Liver (tissue), 3 donors: ENCODE measurements around the gene DPY30.

ENCODE experiments used
- CTCF ChIP-seq: fragments of 150-350 bp; IDR thresholded peaks from 2 replicates; pipeline ENCODE4 v1.5.1; 2017; ENCODE audit warnings: improper control_type of control experiment, low read depth, low read length; ENCODE audit not compliant: missing input control
- EGR1 ChIP-seq, 2 donors: IDR thresholded peaks; 2 replicates each; pipeline ENCODE4 v1.6.1; 2016 to 2018; ENCODE audit warnings: antibody characterized with exemption in 2 of 2, low read depth in 2 of 2
- FOXA1 ChIP-seq: IDR thresholded peaks from 2 replicates; pipeline ENCODE4 v1.6.1; 2016; ENCODE audit warnings: antibody characterized with exemption
- GABPA ChIP-seq, 2 donors: IDR thresholded peaks in 1 of 2; conservative IDR thresholded peaks in 1 of 2; 2 replicates each; pipeline ENCODE4 v1.6.1; 2016; ENCODE audit warnings: antibody characterized with exemption in 2 of 2, mild to moderate bottlenecking in 1 of 2, moderate library complexity in 1 of 2
- MAX ChIP-seq: IDR thresholded peaks from 2 replicates; pipeline ENCODE4 v1.6.1; 2016; ENCODE audit warnings: antibody characterized with exemption
- SP1 ChIP-seq: IDR thresholded peaks from 2 replicates; pipeline ENCODE4 v1.6.1; 2018; ENCODE audit warnings: antibody characterized with exemption, mild to moderate bottlenecking
- TAF1 ChIP-seq: conservative IDR thresholded peaks from 2 replicates; pipeline ENCODE4 v1.6.1; 2016; ENCODE audit warnings: antibody characterized with exemption, mild to moderate bottlenecking
- YY1 ChIP-seq: IDR thresholded peaks from 2 replicates; pipeline ENCODE4 v1.6.1; 2016; ENCODE audit warnings: antibody characterized with exemption, mild to moderate bottlenecking
- TF ChIP-seq, protein P1 (sequence below): IDR thresholded peaks from 2 replicates; pipeline ENCODE4 v1.6.1; 2016; ENCODE audit warnings: antibody characterized with exemption
- TF ChIP-seq, protein P2 (sequence below): IDR thresholded peaks from 2 replicates; pipeline ENCODE4 v1.6.1; 2016; ENCODE audit warnings: antibody characterized with exemption
- TF ChIP-seq, protein P3 (sequence below): IDR thresholded peaks from 2 replicates; pipeline ENCODE4 v1.6.1; 2016; ENCODE audit warnings: antibody characterized with exemption, mild to moderate bottlenecking
- donor health status: healthy.
- donor health status: healthy.

DNA sequence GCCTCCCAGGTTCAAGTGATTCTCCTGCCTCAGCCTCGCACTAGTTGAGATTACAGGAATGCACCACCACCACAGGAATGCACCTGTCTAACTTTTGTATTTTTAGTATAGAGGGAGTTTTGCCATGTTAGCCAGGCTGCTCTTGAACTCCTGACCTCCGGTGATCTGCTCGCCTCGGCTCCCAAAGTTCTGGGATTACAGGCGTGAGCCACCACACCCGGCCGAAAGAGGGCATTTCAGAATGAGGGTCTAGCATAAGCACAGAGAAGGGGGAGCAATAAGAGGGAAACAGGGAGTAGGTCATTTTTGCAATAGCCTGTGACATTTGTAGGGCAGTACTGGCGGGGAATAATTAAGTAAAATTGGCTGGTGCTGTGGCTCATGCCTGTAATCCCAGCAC is 21.8 kb upstream of the DPY30 start:
- TF ChIP-seq CTCF (no peak), EGR1 (IDR thresholded peaks at IDR 0.05; ENCODE audit: low read depth in 2 of 2) (no peak), SP1 (no peak), GABPA (IDR thresholded peaks at IDR 0.05 in 1 of 2, conservative IDR thresholded peaks at IDR 0.05 in 1 of 2) (no peak), MAX (no peak), TAF1 (no peak), YY1 (no peak), FOXA1 (no peak)
- TF ChIP-seq, protein P1, sequence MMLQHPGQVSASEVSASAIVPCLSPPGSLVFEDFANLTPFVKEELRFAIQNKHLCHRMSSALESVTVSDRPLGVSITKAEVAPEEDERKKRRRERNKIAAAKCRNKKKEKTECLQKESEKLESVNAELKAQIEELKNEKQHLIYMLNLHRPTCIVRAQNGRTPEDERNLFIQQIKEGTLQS = no peak
- TF ChIP-seq, protein P2, sequence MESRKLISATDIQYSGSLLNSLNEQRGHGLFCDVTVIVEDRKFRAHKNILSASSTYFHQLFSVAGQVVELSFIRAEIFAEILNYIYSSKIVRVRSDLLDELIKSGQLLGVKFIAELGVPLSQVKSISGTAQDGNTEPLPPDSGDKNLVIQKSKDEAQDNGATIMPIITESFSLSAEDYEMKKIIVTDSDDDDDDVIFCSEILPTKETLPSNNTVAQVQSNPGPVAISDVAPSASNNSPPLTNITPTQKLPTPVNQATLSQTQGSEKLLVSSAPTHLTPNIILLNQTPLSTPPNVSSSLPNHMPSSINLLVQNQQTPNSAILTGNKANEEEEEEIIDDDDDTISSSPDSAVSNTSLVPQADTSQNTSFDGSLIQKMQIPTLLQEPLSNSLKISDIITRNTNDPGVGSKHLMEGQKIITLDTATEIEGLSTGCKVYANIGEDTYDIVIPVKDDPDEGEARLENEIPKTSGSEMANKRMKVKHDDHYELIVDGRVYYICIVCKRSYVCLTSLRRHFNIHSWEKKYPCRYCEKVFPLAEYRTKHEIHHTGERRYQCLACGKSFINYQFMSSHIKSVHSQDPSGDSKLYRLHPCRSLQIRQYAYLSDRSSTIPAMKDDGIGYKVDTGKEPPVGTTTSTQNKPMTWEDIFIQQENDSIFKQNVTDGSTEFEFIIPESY = no peak
- TF ChIP-seq, protein P3, sequence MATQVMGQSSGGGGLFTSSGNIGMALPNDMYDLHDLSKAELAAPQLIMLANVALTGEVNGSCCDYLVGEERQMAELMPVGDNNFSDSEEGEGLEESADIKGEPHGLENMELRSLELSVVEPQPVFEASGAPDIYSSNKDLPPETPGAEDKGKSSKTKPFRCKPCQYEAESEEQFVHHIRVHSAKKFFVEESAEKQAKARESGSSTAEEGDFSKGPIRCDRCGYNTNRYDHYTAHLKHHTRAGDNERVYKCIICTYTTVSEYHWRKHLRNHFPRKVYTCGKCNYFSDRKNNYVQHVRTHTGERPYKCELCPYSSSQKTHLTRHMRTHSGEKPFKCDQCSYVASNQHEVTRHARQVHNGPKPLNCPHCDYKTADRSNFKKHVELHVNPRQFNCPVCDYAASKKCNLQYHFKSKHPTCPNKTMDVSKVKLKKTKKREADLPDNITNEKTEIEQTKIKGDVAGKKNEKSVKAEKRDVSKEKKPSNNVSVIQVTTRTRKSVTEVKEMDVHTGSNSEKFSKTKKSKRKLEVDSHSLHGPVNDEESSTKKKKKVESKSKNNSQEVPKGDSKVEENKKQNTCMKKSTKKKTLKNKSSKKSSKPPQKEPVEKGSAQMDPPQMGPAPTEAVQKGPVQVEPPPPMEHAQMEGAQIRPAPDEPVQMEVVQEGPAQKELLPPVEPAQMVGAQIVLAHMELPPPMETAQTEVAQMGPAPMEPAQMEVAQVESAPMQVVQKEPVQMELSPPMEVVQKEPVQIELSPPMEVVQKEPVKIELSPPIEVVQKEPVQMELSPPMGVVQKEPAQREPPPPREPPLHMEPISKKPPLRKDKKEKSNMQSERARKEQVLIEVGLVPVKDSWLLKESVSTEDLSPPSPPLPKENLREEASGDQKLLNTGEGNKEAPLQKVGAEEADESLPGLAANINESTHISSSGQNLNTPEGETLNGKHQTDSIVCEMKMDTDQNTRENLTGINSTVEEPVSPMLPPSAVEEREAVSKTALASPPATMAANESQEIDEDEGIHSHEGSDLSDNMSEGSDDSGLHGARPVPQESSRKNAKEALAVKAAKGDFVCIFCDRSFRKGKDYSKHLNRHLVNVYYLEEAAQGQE = no peak
